Body of pancreas (tissue), 4 donors: ENCODE results near the gene ZBTB46.

Experiments used
- CTCF ChIP-seq, 7 experiments: fragments of 450-650 bp in 4 of 7; fragments of 200-600 bp in 3 of 7; sonication (generic) in 3 of 7; IDR thresholded peaks; one replicate each; pipeline ENCODE4 v1.5.1; 2016 to 2019; ENCODE audit warnings: antibody characterized with exemption in 7 of 7
- POLR2A ChIP-seq, 3 donors: fragments of 450-650 bp; IDR thresholded peaks; one replicate each; pipeline ENCODE4 v1.6.1; 2016; ENCODE audit warnings: antibody characterized with exemption in 3 of 3, mild to moderate bottlenecking in 2 of 3

GRCh38 chr20:63706852-63707557 lies 124.1 kb downstream of the ZBTB46 start:
- TF ChIP-seq CTCF (IDR thresholded peaks at IDR 0.05) (peak in 2 of 7 experiments; percentile 8 to 26), POLR2A (IDR thresholded peaks at IDR 0.05) (no peak)
